ENCODE results near the gene LCORL. TPM values are rescaled to one million over a fixed set of nuclear protein-coding genes. Genes with fewer than 3 reads are reported as not detected.

Gene LCORL
- total RNA-seq, 2 experiments from 2014 or later: 4.6 to 7.1 TPM

- Mint-ChIP-seq H3K36me3 (peaks cover 37% of the 10 kb centered on the region), H3K27ac (no peak overlapping the region), H3K4me3 (no peak overlapping the region), H3K9me3 (peaks cover 16% of the 10 kb centered on the region), H3K4me1 (no peaks in the 10 kb centered on the region), H3K27me3 (no peaks in the 10 kb centered on the region)
- no peak for DNase-seq
Observed at GRCh38 chr4:17930256-17930655, 91.3 kb downstream of the LCORL start.

- H3K27me3 Mint-ChIP-seq: no peaks in the 10 kb centered on the region
- no peaks in the 10 kb centered on the region for H3K9me3 Mint-ChIP-seq
- no peaks in the 10 kb centered on the region for H3K4me1 Mint-ChIP-seq
- no peak overlapping the region for H3K4me3 Mint-ChIP-seq
- peaks cover 35% of the 10 kb centered on the region for H3K36me3 Mint-ChIP-seq
- no peak for DNase-seq
- no peak overlapping the region for H3K27ac Mint-ChIP-seq
Observed at GRCh38 chr4:17924189-17924588, 97.4 kb downstream of the LCORL start.

GRCh38 chr4:17921451-17921850 is 100.1 kb downstream of the LCORL start:
- no peak for DNase-seq
- Mint-ChIP-seq H3K36me3 (peaks cover 42% of the 10 kb centered on the region), H3K4me3 (no peak overlapping the region), H3K9me3 (no peaks in the 10 kb centered on the region), H3K27me3 (no peaks in the 10 kb centered on the region), H3K4me1 (no peaks in the 10 kb centered on the region), H3K27ac (no peak overlapping the region)

GRCh38 chr4:17920681-17921080 is 100.9 kb downstream of the LCORL start:
- Mint-ChIP-seq H3K9me3 (no peaks in the 10 kb centered on the region), H3K27ac (no peak overlapping the region), H3K4me3 (no peak overlapping the region), H3K4me1 (no peaks in the 10 kb centered on the region), H3K36me3 (peaks cover 40% of the 10 kb centered on the region), H3K27me3 (no peaks in the 10 kb centered on the region)
- no peak for DNase-seq

GRCh38 chr4:17915439-17915838 is 106.1 kb downstream of the LCORL start:
- DNase-seq: no peak
- Mint-ChIP-seq H3K4me1 (no peaks in the 10 kb centered on the region), H3K27ac (no peak overlapping the region), H3K4me3 (no peak overlapping the region), H3K9me3 (no peaks in the 10 kb centered on the region), H3K36me3 (peaks cover 30% of the 10 kb centered on the region), H3K27me3 (no peaks in the 10 kb centered on the region)

GRCh38 chr4:17912011-17912410 is 109.5 kb downstream of the LCORL start:
- Mint-ChIP-seq H3K4me3 (no peak overlapping the region), H3K27me3 (no peaks in the 10 kb centered on the region), H3K4me1 (no peaks in the 10 kb centered on the region), H3K36me3 (peaks cover 19% of the 10 kb centered on the region), H3K27ac (no peak overlapping the region), H3K9me3 (no peaks in the 10 kb centered on the region)
- DNase-seq: no peak

GRCh38 chr4:17911608-17912007 is 109.9 kb downstream of the LCORL start:
- no peaks in the 10 kb centered on the region for H3K9me3 Mint-ChIP-seq
- H3K4me3 Mint-ChIP-seq: no peak overlapping the region
- peaks cover 21% of the 10 kb centered on the region for H3K36me3 Mint-ChIP-seq
- H3K27ac Mint-ChIP-seq: no peak overlapping the region
- no peaks in the 10 kb centered on the region for H3K27me3 Mint-ChIP-seq
- no peak for DNase-seq
- H3K4me1 Mint-ChIP-seq: no peaks in the 10 kb centered on the region

- Mint-ChIP-seq H3K9me3 (no peaks in the 10 kb centered on the region), H3K27me3 (no peaks in the 10 kb centered on the region), H3K4me1 (no peaks in the 10 kb centered on the region), H3K4me3 (no peak overlapping the region), H3K27ac (no peak overlapping the region), H3K36me3 (peaks cover 19% of the 10 kb centered on the region)
- no peak for DNase-seq
Observed at GRCh38 chr4:17898553-17899055, 123.0 kb downstream of the LCORL start.

GRCh38 chr4:17895481-17895880 is 126.1 kb downstream of the LCORL start:
- no peaks in the 10 kb centered on the region for H3K27me3 Mint-ChIP-seq
- no peak overlapping the region for H3K4me3 Mint-ChIP-seq
- peaks cover 13% of the 10 kb centered on the region for H3K36me3 Mint-ChIP-seq
- H3K27ac Mint-ChIP-seq: no peak overlapping the region
- H3K4me1 Mint-ChIP-seq: no peaks in the 10 kb centered on the region
- no peaks in the 10 kb centered on the region for H3K9me3 Mint-ChIP-seq
- no peak for DNase-seq

- H3K9me3 Mint-ChIP-seq: no peaks in the 10 kb centered on the region
- H3K4me1 Mint-ChIP-seq: no peaks in the 10 kb centered on the region
- no peak overlapping the region for H3K4me3 Mint-ChIP-seq
- no peak for DNase-seq
- peaks cover 9% of the 10 kb centered on the region for H3K36me3 Mint-ChIP-seq
- no peaks in the 10 kb centered on the region for H3K27me3 Mint-ChIP-seq
- H3K27ac Mint-ChIP-seq: no peak overlapping the region
Observed at GRCh38 chr4:17894421-17894820, 127.1 kb downstream of the LCORL start.

- H3K36me3 Mint-ChIP-seq: peaks cover under 1% of the 10 kb centered on the region
Observed at GRCh38 chr4:17889692-17890091, 131.9 kb downstream of the LCORL start.

GRCh38 chr4:17884511-17884910 is 137.0 kb downstream of the LCORL start:
- DNase-seq: no peak
- Mint-ChIP-seq H3K36me3 (peaks cover 14% of the 10 kb centered on the region), H3K4me3 (no peak overlapping the region), H3K4me1 (no peaks in the 10 kb centered on the region), H3K27ac (no peak overlapping the region), H3K9me3 (no peaks in the 10 kb centered on the region), H3K27me3 (no peaks in the 10 kb centered on the region)

More at GRCh38 chr4:17889692-17890091, 131.9 kb downstream of the LCORL start:
- no peak overlapping the region for H3K4me3 Mint-ChIP-seq
- H3K4me1 Mint-ChIP-seq: no peaks in the 10 kb centered on the region
- H3K9me3 Mint-ChIP-seq: no peaks in the 10 kb centered on the region
- H3K27me3 Mint-ChIP-seq: no peaks in the 10 kb centered on the region
- no peak for DNase-seq
- H3K27ac Mint-ChIP-seq: no peak overlapping the region

GRCh38 chr4:17884063-17884462 is 137.5 kb downstream of the LCORL start:
- no peak for DNase-seq
- no peak overlapping the region for H3K4me3 Mint-ChIP-seq
- H3K36me3 Mint-ChIP-seq: peaks cover 14% of the 10 kb centered on the region
- H3K27me3 Mint-ChIP-seq: no peaks in the 10 kb centered on the region
- no peaks in the 10 kb centered on the region for H3K9me3 Mint-ChIP-seq
- no peak overlapping the region for H3K27ac Mint-ChIP-seq
- no peaks in the 10 kb centered on the region for H3K4me1 Mint-ChIP-seq

- H3K9me3 Mint-ChIP-seq: peaks cover 1% of the 10 kb centered on the region
- H3K36me3 Mint-ChIP-seq: peaks cover 9% of the 10 kb centered on the region
- H3K4me1 Mint-ChIP-seq: no peaks in the 10 kb centered on the region
- H3K4me3 Mint-ChIP-seq: no peak overlapping the region
- no peaks in the 10 kb centered on the region for H3K27me3 Mint-ChIP-seq
- no peak for DNase-seq
- no peak overlapping the region for H3K27ac Mint-ChIP-seq
Observed at GRCh38 chr4:17877661-17878060, 143.9 kb downstream of the LCORL start.

- H3K4me1 Mint-ChIP-seq: no peaks in the 10 kb centered on the region
- peaks cover 1% of the 10 kb centered on the region for H3K9me3 Mint-ChIP-seq
- no peak overlapping the region for H3K27ac Mint-ChIP-seq
- H3K27me3 Mint-ChIP-seq: no peaks in the 10 kb centered on the region
- H3K4me3 Mint-ChIP-seq: no peak overlapping the region
- peaks cover 9% of the 10 kb centered on the region for H3K36me3 Mint-ChIP-seq
- DNase-seq: no peak
Observed at GRCh38 chr4:17876943-17877342, 144.6 kb downstream of the LCORL start.

- Mint-ChIP-seq H3K27me3 (no peaks in the 10 kb centered on the region), H3K27ac (no peak overlapping the region)
Observed at GRCh38 chr4:17875402-17876070, 146.0 kb downstream of the LCORL start.

More at GRCh38 chr4:17875402-17876070, 146.0 kb downstream of the LCORL start:
- Mint-ChIP-seq H3K4me1 (no peaks in the 10 kb centered on the region), H3K36me3 (peaks cover 9% of the 10 kb centered on the region), H3K9me3 (peaks cover 1% of the 10 kb centered on the region), H3K4me3 (no peak overlapping the region)
- no peak for DNase-seq
